DMS153 treated with DMSO at 0.1 percent for 48 hours (cell line): ENCODE data around the gene INO80E.
"Not testable (repeated sequence)": the region's sequence is repeated elsewhere in the genome, so short reads cannot be mapped to it uniquely, and the experiment has no call there.

Source experiments
- DNase-seq: peaks from one replicate; lab custom pipeline; 2025; ENCODE audit not compliant: unreplicated experiment; lab: John Stamatoyannopoulos, UW

Gene INO80E

GRCh38 chr16:29995911-29996765 is at the start of gene INO80E:
Gene INO80E (plus strand): TSS chr16:29996241. CDS start chr16:29996311, 70 bp downstream.
- peak; percentile 91 for DNase-seq

GRCh38 chr16:29947897-29948296 is 48.1 kb upstream of the INO80E start:
- no peak for DNase-seq

GRCh38 chr16:29950806-29951461 is 45.1 kb upstream of the INO80E start:
- DNase-seq = no peak

GRCh38 chr16:29951625-29952365 is 44.2 kb upstream of the INO80E start:
- DNase-seq = no peak

- DNase-seq = no peak
These were observed 37.3 kb upstream of the INO80E start for GRCh38 chr16:29958756-29959155.

- DNase-seq = no peak
These were observed 36.7 kb upstream of the INO80E start for GRCh38 chr16:29959293-29959692.

- not testable (repeated sequence) for DNase-seq
These were observed 36.2 kb upstream of the INO80E start for GRCh38 chr16:29959821-29960220.

GRCh38 chr16:29961127-29961478 is 34.9 kb upstream of the INO80E start:
- DNase-seq = no peak

GRCh38 chr16:29961479-29962343 is 34.3 kb upstream of the INO80E start, which contains the start of gene TMEM219:
Gene TMEM219 (plus strand): TSS chr16:29962079. CDS start chr16:29963144, 1,065 bp downstream.
- DNase-seq = peak; percentile 70

- no peak for DNase-seq
These were observed 33.6 kb upstream of the INO80E start for GRCh38 chr16:29962344-29962994.

GRCh38 chr16:29963021-29963743 is 32.9 kb upstream of the INO80E start:
- DNase-seq = no peak

- no peak for DNase-seq
These were observed 27.8 kb upstream of the INO80E start for GRCh38 chr16:29968205-29968604.

- no peak for DNase-seq
These were observed 24.7 kb upstream of the INO80E start for GRCh38 chr16:29971304-29971703.

GRCh38 chr16:29972500-29972899 is 23.5 kb upstream of the INO80E start:
- no peak for DNase-seq

- DNase-seq = no peak
These were observed 23.1 kb upstream of the INO80E start for GRCh38 chr16:29972992-29973383.

- DNase-seq = peak; percentile 99
These were observed 22.4 kb upstream of the INO80E start, which contains the start of gene TAOK2 for GRCh38 chr16:29973384-29974246. Gene TAOK2 (plus strand): TSS chr16:29973868. CDS start chr16:29977773, 3,905 bp downstream.

- DNase-seq = no peak
These were observed 21.5 kb upstream of the INO80E start for GRCh38 chr16:29974291-29975133.
